GM12873 (cell line): ENCODE data around the gene CRADD.

Source experiments
- CTCF ChIP-seq: IDR thresholded peaks from 2 replicates; pipeline ENCODE4 v1.5.1; 2012; ENCODE audit warnings: low read depth, mild to moderate bottlenecking, moderate library complexity, low read length, control low read depth; ENCODE audit not compliant: insufficient read depth; ENCODE audit errors: missing control alignments

Gene CRADD

GRCh38 chr12:93706824-93707223, 29.6 kb downstream of the CRADD start:
- TF ChIP-seq CTCF, result no peak

- TF ChIP-seq CTCF, result no peak
Observed at GRCh38 chr12:93707836-93708235, 30.7 kb downstream of the CRADD start.

- TF ChIP-seq CTCF, result no peak
Observed at GRCh38 chr12:93708952-93709351, 31.8 kb downstream of the CRADD start.

GRCh38 chr12:93709386-93709785, 32.2 kb downstream of the CRADD start:
- no peak for TF ChIP-seq CTCF

- TF ChIP-seq CTCF, result no peak
Observed at GRCh38 chr12:93710574-93710926, 33.4 kb downstream of the CRADD start.

- no peak for TF ChIP-seq CTCF
Observed at GRCh38 chr12:93712200-93712599, 35.0 kb downstream of the CRADD start.

GRCh38 chr12:93713060-93713459, 35.9 kb downstream of the CRADD start:
- no peak for TF ChIP-seq CTCF

GRCh38 chr12:93713800-93714199, 36.6 kb downstream of the CRADD start:
- no peak for TF ChIP-seq CTCF
